ENCODE measurements around the gene RILPL1.
"Not testable (repeated sequence)": the region's sequence is repeated elsewhere in the genome, so short reads cannot be mapped to it uniquely, and the experiment has no call there.

Gene RILPL1

DNA sequence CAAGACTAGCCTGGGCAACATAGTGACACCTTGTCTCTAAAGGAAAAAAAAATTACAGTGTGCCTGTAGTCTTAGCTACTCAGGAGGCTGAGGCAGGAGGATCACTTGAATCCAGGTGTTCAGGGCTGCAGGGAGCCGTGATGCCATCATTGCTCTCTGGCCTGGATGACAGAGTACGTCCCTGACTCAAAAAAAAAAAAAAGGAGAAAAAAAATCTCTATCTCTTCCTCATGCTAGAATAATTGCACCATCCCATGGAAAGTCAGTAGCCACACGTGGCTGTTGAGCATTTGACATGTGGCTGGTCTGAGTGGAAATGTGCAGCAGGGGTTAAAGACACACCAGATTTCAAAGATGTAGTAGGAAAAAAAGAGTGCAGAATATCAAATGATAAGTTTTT is 3.8 kb downstream of the RILPL1 start:
- no peak for DNase-seq

- no peak for DNase-seq
Measured at GRCh38 chr12:123528858-123529257, 4.7 kb downstream of the RILPL1 start.

- no peak for DNase-seq
Measured at GRCh38 chr12:123526542-123527080, 6.9 kb downstream of the RILPL1 start.

DNA sequence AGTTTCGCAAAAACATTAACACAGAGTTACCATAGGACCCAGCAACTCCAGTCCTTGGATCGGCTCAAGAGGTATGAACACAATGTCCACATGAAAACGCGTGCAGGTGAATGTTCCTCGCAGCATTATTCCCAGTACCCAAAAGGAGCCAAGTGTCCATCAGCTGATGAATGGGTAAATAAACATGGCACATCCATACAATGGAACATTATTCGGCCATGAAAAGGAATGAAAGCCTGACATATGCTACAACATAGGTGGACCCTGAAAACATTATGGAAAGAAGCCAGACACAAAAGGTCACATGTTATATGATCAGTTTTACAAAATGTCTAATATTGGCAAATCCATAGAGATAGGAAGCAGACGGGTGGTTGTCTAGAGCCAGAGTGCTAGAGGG is 9.1 kb downstream of the RILPL1 start:
- no peak for DNase-seq

DNA sequence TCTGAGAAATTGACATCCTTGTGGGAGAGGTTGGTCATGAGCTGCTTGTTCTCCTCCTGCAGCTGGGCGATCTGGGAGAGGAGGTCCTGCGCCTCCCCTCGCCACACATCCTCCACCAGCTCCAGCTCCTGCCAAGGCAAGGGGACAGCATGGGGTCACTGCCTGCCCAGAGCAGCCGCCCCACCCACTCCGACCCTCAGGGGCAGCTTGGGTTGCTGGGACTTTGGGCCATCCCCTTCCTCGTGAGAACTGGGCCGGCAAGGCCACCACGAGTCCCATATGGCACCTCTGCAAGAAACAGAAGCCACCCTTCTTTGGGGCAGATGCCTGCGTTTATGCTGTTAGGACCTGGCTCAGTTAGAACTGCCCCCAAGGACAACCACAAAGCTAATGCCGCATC is 10.0 kb downstream of the RILPL1 start:
- no peak for DNase-seq

DNA sequence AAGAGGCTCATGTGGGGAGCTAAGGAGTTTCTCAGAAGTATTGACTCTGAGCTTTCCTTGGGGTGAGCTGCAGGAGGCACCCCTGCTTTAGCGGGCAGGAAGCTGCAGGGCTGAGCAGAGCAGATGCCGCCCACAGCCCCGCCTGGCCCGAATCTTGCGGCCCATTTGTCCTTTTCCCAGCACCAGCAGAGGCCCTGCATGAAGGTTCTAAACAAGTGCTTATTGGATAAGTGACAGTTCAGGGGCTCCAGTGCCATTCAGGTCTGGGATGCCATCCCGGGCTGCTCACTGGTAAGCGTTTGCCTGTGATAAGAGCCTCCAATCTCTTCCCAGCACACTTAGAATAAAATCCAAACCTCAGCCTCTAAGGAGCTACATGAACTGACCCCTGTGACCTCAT is 11.4 kb downstream of the RILPL1 start:
- DNase-seq, result no peak

- DNase-seq, result no peak
Measured at GRCh38 chr12:123520567-123521474, 12.7 kb downstream of the RILPL1 start.

GRCh38 chr12:123519141-123520001 is 14.1 kb downstream of the RILPL1 start:
- DNase-seq, result no peak

- DNase-seq, result no peak
Measured at GRCh38 chr12:123516216-123516780, 17.2 kb downstream of the RILPL1 start.

DNA sequence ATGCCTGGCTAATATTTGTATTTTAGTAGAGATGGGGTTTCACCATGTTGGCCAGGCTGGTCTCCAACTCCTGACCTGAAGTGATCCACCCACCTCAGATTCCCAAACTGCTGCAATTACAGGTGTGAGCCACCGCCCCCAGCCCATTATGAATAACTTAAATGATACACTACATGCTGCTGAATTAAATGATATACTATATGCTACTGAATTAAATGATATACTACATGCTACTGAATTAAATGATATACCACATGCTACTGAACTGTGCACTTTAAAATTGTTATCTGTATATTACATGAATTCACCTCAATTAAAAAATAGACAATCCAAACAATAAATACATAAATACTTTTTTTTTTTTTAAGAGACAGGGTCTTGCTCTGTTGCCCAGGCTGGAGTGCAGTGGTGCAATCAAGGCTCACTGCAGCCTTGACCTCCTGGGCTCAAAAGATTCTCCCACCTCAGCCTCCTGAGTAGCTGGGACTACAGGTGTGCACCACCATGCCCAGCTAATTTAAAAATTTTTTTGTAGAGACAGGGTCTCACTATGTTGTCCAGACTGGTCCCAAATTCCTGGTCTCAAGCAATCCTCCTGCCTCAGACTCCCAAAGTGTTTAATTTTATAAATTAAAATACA is 18.8 kb downstream of the RILPL1 start:
- not testable (repeated sequence) for DNase-seq

GRCh38 chr12:123513805-123514204 is 19.7 kb downstream of the RILPL1 start:
- DNase-seq, result no peak

DNA sequence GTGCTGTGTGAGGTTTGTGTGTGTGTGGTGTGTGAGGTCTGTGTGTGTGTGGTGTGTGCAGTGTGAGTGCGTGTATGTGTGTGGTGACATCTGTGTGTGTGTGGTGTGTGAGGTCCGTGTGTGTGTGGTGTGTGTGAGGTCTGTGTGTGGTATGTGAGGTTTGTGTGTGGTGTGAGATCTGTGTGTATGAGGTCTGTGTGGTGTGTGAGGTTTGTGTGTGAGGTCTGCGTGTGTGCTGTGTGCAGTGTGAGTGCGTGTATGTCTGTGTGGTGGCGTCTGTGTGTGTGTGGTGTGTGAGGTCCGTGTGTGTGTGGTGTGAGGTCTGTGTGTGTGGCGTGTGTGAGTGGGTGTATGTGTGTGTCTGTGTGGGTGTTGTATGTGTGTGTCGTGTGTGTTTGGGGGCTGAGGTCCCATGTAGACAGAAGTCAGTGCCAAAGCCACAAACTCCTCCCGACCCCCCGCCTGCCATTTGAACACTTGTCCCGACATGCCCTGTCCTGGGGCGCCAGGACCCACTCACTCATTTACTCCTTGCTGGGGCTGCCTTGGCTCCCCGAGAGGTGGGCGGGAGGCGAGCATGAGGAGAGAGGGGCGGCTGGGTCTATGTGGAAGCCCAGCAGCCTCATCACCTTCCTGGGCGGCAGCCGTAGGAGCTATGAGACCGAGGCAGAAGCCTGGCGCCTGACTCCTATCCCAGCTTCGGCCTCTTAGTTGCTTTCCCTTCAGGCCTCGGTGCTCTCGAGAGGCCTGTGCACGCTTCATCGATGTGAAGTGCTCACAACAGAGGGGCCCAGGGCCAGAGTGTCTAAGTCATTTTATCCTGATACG is 20.5 kb downstream of the RILPL1 start:
- no peak for DNase-seq

DNA sequence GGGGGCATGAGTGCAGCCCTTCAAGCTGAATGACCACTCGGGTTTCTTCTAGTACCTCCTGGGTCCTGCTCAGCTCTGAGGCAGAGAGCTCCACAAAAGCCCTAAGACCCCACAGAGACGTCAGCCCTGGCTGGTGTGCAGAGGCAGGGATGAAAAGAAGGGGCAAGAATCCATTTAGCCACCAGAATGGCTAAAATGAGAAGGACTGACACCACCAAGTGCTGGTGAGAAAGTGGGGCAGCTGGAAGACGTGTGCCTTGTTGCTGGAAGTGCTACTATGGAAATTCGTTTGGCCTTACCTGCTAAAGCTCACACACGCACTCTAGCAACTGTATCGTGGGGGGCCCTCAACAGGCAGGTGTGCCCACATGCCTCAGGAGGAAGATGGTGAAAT is 26.7 kb downstream of the RILPL1 start:
- no peak for DNase-seq

- DNase-seq, result no peak
Measured at GRCh38 chr12:123506059-123506842, 27.3 kb downstream of the RILPL1 start.

GRCh38 chr12:123502163-123502704 is 31.3 kb downstream of the RILPL1 start:
- DNase-seq, result no peak

DNA sequence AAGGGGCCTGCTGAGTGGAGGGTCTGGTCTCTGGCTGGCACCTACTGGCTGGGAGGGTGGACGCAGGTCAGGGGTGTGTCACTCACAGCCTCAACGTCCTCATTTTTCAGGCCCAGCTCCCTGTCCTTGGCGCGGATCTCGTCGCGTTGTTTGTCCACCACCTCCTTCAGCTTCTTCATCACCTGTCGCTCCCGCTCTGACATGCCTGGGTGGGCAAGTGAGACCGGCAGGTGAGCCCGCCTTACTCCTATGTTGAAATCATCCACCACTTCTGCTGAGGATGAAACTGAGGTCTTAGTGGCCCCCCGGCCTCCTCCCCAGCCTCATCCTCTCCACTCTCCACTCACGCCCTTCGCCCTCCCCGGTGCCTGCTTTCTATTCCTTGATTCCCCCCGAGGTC is 34.2 kb downstream of the RILPL1 start:
- no peak for DNase-seq

- no peak for DNase-seq
Measured at GRCh38 chr12:123498126-123498825, 35.2 kb downstream of the RILPL1 start.

- DNase-seq, result no peak
Measured at GRCh38 chr12:123497065-123497464, 36.5 kb downstream of the RILPL1 start.

DNA sequence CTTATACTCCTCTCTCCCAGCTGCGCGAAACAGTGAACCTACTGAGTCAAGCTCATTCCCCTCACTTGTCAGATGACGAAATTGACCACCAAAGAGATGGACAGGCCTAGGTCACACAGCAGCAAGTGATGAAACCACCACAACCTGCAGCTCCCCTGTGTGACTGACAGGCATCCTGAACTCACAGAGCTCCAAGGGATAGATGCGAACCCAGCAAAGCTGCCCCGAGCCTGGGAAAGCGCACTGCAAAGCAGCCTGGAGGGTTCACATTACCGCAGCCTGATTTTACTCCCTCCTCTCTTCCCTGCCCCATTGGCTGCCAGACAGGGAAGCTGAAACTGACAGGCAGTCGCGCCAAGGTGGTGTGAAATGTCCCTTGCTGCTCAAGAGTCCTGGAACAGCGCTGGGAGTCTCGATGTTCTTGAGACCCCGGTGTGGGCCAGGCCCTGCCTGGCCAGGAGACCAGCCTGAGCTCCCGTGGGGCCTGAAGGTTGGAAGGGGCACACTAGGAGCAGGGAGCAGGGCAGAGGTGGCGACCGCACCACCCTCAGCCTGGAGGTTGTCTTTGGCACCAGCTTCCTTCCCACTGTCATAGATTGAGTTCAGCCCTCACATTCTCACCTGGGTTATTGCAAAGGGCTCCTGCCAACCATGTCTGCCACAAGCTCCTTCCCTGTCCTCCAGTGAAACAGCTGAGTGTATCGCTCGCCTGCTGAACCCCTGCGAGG is 39.2 kb downstream of the RILPL1 start:
- DNase-seq, result no peak

Data from bone marrow (tissue), 2 donors.